Neuronal stem cell (in vitro differentiated cells): Measurements from ENCODE around the gene ENOX1.

Source experiments
- DNase-seq: peaks from one replicate; pipeline ENCODE4 v3.0.0-alpha.2; 2013; ENCODE audit warnings: low spot score
- H2AFZ ChIP-seq: one replicate; pipeline ENCODE4 v1.6.1; 2013; ENCODE audit warnings: mild to moderate bottlenecking, low read length, inconsistent platforms
- H2AK5ac ChIP-seq: 2 replicates; pipeline ENCODE4 v1.6.1; 2013; ENCODE audit warnings: low read depth, mild to moderate bottlenecking, inconsistent platforms, low read length, moderate library complexity, mixed read lengths
- H2BK120ac ChIP-seq: 2 replicates; pipeline ENCODE4 v1.6.1; 2013; ENCODE audit warnings: low read depth, mild to moderate bottlenecking, inconsistent platforms, low read length, moderate library complexity, mixed read lengths
- H2BK12ac ChIP-seq: one replicate; pipeline ENCODE4 v1.6.1; 2013; ENCODE audit warnings: low read length, inconsistent platforms
- H2BK15ac ChIP-seq: 2 replicates; pipeline ENCODE4 v1.6.1; 2013; ENCODE audit warnings: mild to moderate bottlenecking, low read length, inconsistent platforms, mixed read lengths
- H2BK5ac ChIP-seq: one replicate; pipeline ENCODE4 v1.6.1; 2013; ENCODE audit warnings: inconsistent platforms, mild to moderate bottlenecking, low read length, moderate library complexity
- H3K14ac ChIP-seq: one replicate; pipeline ENCODE4 v1.6.1; 2013; ENCODE audit warnings: low read length, inconsistent platforms
- H3K18ac ChIP-seq: 2 replicates; pipeline ENCODE4 v1.6.1; 2013; ENCODE audit warnings: low read length, inconsistent platforms
- H3K23ac ChIP-seq: 2 replicates; pipeline ENCODE4 v1.6.1; 2013; ENCODE audit warnings: low read depth, mild to moderate bottlenecking, mixed read lengths, low read length, inconsistent platforms; ENCODE audit not compliant: poor library complexity
- H3K27ac ChIP-seq: replicated peaks from 3 replicates; pipeline ENCODE4 v1.5.1; 2013; ENCODE audit warnings: low read length, inconsistent platforms
- H3K27me3 ChIP-seq, 3 experiments: 2 replicates each; pipeline ENCODE4 v1.6.1; 2013; ENCODE audit warnings: low read length in 3 of 3, mild to moderate bottlenecking in 2 of 3, inconsistent platforms in 1 of 3, low read depth in 1 of 3, mixed read lengths in 1 of 3, moderate library complexity in 1 of 3; ENCODE audit not compliant: control insufficient read depth in 3 of 3, insufficient read depth in 3 of 3
- H3K36me3 ChIP-seq, 2 donors: replicated peaks in 1 of 2; 2 replicates each; pipeline ENCODE4 v1.6.1; 2013; ENCODE audit warnings: low read length in 2 of 2; ENCODE audit not compliant: control insufficient read depth in 2 of 2, insufficient read depth in 2 of 2
- H3K4ac ChIP-seq: 2 replicates; pipeline ENCODE4 v1.6.1; 2013; ENCODE audit warnings: inconsistent platforms, mild to moderate bottlenecking, low read length, moderate library complexity
- H3K4me1 ChIP-seq, 2 donors: 1 replicate in 1 of 2; 2 replicates in 1 of 2; pipeline ENCODE4 v1.6.1; 2013; ENCODE audit warnings: low read length in 2 of 2, low read depth in 1 of 2; ENCODE audit not compliant: control insufficient read depth in 2 of 2, insufficient read depth in 1 of 2
- H3K4me2 ChIP-seq: one replicate; pipeline ENCODE4 v1.6.1; 2013; ENCODE audit warnings: mild to moderate bottlenecking, low read length, inconsistent platforms; ENCODE audit not compliant: insufficient read depth, poor library complexity, severe bottlenecking
- H3K4me3 ChIP-seq, 2 donors: 2 replicates each; pipeline ENCODE4 v1.5.1; 2013; ENCODE audit warnings: low read length in 2 of 2, mild to moderate bottlenecking in 2 of 2, inconsistent platforms in 1 of 2, moderate library complexity in 1 of 2
- H3K79me1 ChIP-seq: one replicate; pipeline ENCODE4 v1.6.1; 2013; ENCODE audit warnings: low read depth, mild to moderate bottlenecking, inconsistent platforms, low read length, moderate library complexity
- H3K9ac ChIP-seq: one replicate; pipeline ENCODE4 v1.6.1; 2013; ENCODE audit warnings: mild to moderate bottlenecking, low read depth, low read length, inconsistent platforms; ENCODE audit not compliant: poor library complexity
- H3K9me3 ChIP-seq, 2 donors: replicated peaks in 1 of 2; 2 replicates each; pipeline versions ENCODE3 to v1.6.1; 2013; ENCODE audit warnings: low read length in 2 of 2, mild to moderate bottlenecking in 2 of 2, inconsistent platforms in 1 of 2, low read depth in 1 of 2, mixed read lengths in 1 of 2, moderate library complexity in 1 of 2; ENCODE audit not compliant: control insufficient read depth in 2 of 2, insufficient read depth in 1 of 2
- H4K8ac ChIP-seq: one replicate; pipeline ENCODE4 v1.6.1; 2013; ENCODE audit warnings: low read depth, mild to moderate bottlenecking, inconsistent platforms, low read length, moderate library complexity
- H4K91ac ChIP-seq: one replicate; pipeline ENCODE4 v1.6.1; 2013; ENCODE audit warnings: low read length, low read depth, mild to moderate bottlenecking, inconsistent platforms; ENCODE audit not compliant: poor library complexity
- WGBS, 2 donors: extraction: QIAGEN DNeasy Blood & Tissue Kit; methylation state at CpG; one replicate each; pipeline ENCODE4 v1.1.7; 2013; ENCODE audit warnings: missing lambda C conversion rate in 2 of 2, mixed read lengths in 1 of 2; ENCODE audit not compliant: insufficient read length in 2 of 2, insufficient replicate concordance in 1 of 2; ENCODE audit errors: extremely low coverage in 2 of 2; 5-methylcytosine and 5-hydroxymethylcytosine counted together

Gene ENOX1

GRCh38 chr13:43482026-43482425 is 304.7 kb downstream of the ENOX1 start:
- no peak overlapping the region for H3K4ac ChIP-seq
- no peak overlapping the region for H2BK15ac ChIP-seq
- H3K36me3 ChIP-seq: no peaks in the 10 kb centered on the region
- H4K8ac ChIP-seq: no peak overlapping the region
- H3K79me1 ChIP-seq: no peaks in the 10 kb centered on the region
- no peak overlapping the region for H3K27ac ChIP-seq
- H3K18ac ChIP-seq: no peak overlapping the region
- H3K9ac ChIP-seq: no peak overlapping the region
- no peak overlapping the region for H3K4me3 ChIP-seq
- H3K23ac ChIP-seq: no peak overlapping the region
- H2AK5ac ChIP-seq: no peak overlapping the region
- H3K4me1 ChIP-seq: no peaks in the 10 kb centered on the region
- H2AFZ ChIP-seq: no peak overlapping the region
- no peak for DNase-seq
- H3K27me3 ChIP-seq: no peaks in the 10 kb centered on the region
- no CpG with 5 or more reads among the region's 2 CpGs for WGBS, 2 donors
- no peaks in the 10 kb centered on the region for H3K9me3 ChIP-seq
- no peak overlapping the region for H3K4me2 ChIP-seq
- H3K14ac ChIP-seq: no peak overlapping the region
- no peak overlapping the region for H4K91ac ChIP-seq
- H2BK5ac ChIP-seq: no peak overlapping the region
- no peak overlapping the region for H2BK12ac ChIP-seq
- no peak overlapping the region for H2BK120ac ChIP-seq

- Histone ChIP-seq H4K8ac (no peak overlapping the region), H3K18ac (no peak overlapping the region), H3K23ac (no peak overlapping the region), H3K36me3 (no peaks in the 10 kb centered on the region), H2AFZ (no peak overlapping the region), H2BK120ac (no peak overlapping the region), H3K4me3 (no peak overlapping the region), H3K4me1 (peaks cover 0 to 2% of the 10 kb centered on the region in 2 donors), H3K4me2 (no peak overlapping the region), H3K27me3 (no peaks in the 10 kb centered on the region), H3K4ac (no peak overlapping the region), H3K9ac (no peak overlapping the region), H3K9me3 (no peaks in the 10 kb centered on the region), H2BK15ac (no peak overlapping the region), H3K79me1 (no peaks in the 10 kb centered on the region), H2BK5ac (no peak overlapping the region), H3K27ac (no peak overlapping the region), H4K91ac (no peak overlapping the region), H2BK12ac (no peak overlapping the region), H2AK5ac (no peak overlapping the region), H3K14ac (no peak overlapping the region)
- no peak for DNase-seq
- no CpG with 5 or more reads among the region's 4 CpGs for WGBS, 2 donors
These were observed 307.9 kb downstream of the ENOX1 start for GRCh38 chr13:43478902-43479301.

DNA sequence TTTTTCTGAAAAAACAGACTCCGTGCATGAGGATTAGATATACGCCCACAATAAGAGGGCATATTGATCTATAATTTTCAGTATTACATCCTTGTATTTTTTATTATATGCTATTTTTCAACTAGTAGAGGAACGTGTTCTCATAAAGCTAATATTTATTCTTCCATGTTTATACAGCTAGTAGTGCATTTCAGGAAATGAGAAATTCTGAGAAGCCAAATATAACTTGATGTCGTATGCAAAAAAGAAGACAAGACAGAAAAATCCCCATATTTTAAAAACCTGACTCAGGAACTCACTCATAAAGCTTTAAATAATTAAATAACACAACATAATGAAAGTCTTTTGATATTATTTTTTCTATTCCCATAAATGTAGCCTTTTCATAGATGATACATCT is 308.6 kb downstream of the ENOX1 start:
- Histone ChIP-seq H3K4me2 (no peak overlapping the region), H2BK12ac (no peak overlapping the region), H3K9ac (no peak overlapping the region), H2AK5ac (no peak overlapping the region), H3K27me3 (no peaks in the 10 kb centered on the region), H2AFZ (no peak overlapping the region), H3K36me3 (no peaks in the 10 kb centered on the region), H3K14ac (no peak overlapping the region), H3K4ac (no peak overlapping the region), H4K91ac (no peak overlapping the region), H3K4me1 (peaks cover 0 to 2% of the 10 kb centered on the region in 2 donors), H3K4me3 (no peak overlapping the region), H3K79me1 (no peaks in the 10 kb centered on the region), H3K18ac (no peak overlapping the region), H2BK15ac (no peak overlapping the region), H4K8ac (no peak overlapping the region), H2BK120ac (no peak overlapping the region), H3K23ac (no peak overlapping the region), H3K9me3 (no peaks in the 10 kb centered on the region), H3K27ac (no peak overlapping the region), H2BK5ac (no peak overlapping the region)
- no CpG with 5 or more reads among the region's 4 CpGs for WGBS, 2 donors
- DNase-seq: no peak

DNA sequence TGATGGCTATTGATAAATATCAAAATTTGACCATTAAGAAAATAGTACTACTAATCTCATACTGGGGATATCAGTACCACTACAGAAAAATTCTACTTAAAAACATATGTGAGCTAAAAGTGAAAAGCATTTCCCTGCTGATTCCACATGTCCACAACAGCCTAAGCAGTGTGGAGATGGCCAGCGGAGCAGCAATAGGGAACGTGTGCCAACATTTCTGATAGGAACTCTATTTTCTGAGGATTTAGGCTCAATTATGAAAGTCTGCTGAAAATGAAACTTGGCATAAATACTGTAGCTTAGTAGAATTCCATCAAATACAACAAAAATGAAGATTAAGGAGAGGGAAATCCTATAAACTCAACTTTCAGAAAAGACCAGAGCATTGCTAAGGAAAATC is 311.6 kb downstream of the ENOX1 start:
- no peaks in the 10 kb centered on the region for H3K27me3 ChIP-seq
- no peak overlapping the region for H4K8ac ChIP-seq
- DNase-seq: no peak
- peaks cover 0 to 2% of the 10 kb centered on the region in 2 donors for H3K4me1 ChIP-seq
- no peak overlapping the region for H3K23ac ChIP-seq
- WGBS, 2 donors: no CpG with 5 or more reads among the region's 2 CpGs
- H2BK5ac ChIP-seq: no peak overlapping the region
- H3K4ac ChIP-seq: no peak overlapping the region
- no peak overlapping the region for H2BK12ac ChIP-seq
- no peaks in the 10 kb centered on the region for H3K79me1 ChIP-seq
- H3K4me2 ChIP-seq: no peak overlapping the region
- no peak overlapping the region for H3K18ac ChIP-seq
- H2BK120ac ChIP-seq: no peak overlapping the region
- no peak overlapping the region for H3K9ac ChIP-seq
- H4K91ac ChIP-seq: no peak overlapping the region
- no peak overlapping the region for H2AK5ac ChIP-seq
- no peak overlapping the region for H2AFZ ChIP-seq
- H3K9me3 ChIP-seq: no peaks in the 10 kb centered on the region
- no peaks in the 10 kb centered on the region for H3K36me3 ChIP-seq
- no peak overlapping the region for H2BK15ac ChIP-seq
- no peak overlapping the region for H3K4me3 ChIP-seq
- no peak overlapping the region for H3K27ac ChIP-seq
- no peak overlapping the region for H3K14ac ChIP-seq
